Right lobe of liver (tissue), 4 donors: Measurements from ENCODE around the gene GLTP.

Experiments
- POLR2A ChIP-seq: fragments of 450-650 bp; IDR thresholded peaks from one replicate; pipeline ENCODE4 v1.6.1; 2017; ENCODE audit warnings: antibody characterized with exemption, mild to moderate bottlenecking
- TF ChIP-seq, protein P1 (sequence below), 4 donors: fragments of 200-600 bp in 3 of 4; fragments of 450-650 bp in 1 of 4; IDR thresholded peaks; one replicate each; pipeline versions ENCODE4 v1.5.1 to v1.8.0; 2016 to 2022; ENCODE audit warnings: antibody characterized with exemption in 4 of 4, mild to moderate bottlenecking in 2 of 4
- donor health status: DM: no; HTN: no; CAD: no.
- donor health status: DM: no; HTN: no; CAD: no.
- donor health status: DM: no; HTN: yes; CAD: no.

DNA sequence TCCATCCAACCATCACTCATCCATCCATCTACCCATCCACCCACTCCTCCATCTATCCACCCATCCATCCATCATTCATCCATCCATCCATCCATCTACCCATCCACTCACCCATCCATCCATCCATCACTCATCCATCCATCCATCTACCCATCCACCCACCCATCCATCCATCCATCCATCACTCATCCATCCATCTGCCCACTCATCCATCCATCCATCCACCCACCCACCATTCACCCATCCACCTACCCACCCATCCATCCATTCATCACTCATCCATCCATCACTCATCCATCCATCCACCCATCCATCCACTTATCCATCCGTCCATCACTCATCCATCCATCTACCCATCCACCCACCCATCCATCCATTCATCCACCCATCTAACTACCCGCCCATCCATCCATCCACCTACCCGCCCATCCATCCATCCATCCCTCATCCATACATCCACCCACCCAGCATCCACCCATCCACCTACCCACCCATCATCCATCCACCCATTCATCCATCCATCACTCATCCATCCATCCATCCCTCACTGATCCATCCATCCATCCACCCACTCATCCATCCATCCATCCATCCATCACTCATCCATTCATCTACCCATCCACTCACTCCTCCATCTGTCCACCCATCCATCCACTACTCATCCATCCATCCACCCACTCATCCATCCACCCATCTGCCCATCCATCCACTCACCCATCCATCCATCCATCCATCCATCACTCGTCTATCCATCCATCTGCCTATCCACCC, 71.3 kb downstream of the GLTP start:
- TF ChIP-seq, protein P1, sequence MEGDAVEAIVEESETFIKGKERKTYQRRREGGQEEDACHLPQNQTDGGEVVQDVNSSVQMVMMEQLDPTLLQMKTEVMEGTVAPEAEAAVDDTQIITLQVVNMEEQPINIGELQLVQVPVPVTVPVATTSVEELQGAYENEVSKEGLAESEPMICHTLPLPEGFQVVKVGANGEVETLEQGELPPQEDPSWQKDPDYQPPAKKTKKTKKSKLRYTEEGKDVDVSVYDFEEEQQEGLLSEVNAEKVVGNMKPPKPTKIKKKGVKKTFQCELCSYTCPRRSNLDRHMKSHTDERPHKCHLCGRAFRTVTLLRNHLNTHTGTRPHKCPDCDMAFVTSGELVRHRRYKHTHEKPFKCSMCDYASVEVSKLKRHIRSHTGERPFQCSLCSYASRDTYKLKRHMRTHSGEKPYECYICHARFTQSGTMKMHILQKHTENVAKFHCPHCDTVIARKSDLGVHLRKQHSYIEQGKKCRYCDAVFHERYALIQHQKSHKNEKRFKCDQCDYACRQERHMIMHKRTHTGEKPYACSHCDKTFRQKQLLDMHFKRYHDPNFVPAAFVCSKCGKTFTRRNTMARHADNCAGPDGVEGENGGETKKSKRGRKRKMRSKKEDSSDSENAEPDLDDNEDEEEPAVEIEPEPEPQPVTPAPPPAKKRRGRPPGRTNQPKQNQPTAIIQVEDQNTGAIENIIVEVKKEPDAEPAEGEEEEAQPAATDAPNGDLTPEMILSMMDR (IDR thresholded peaks at IDR 0.05), result no peak
- TF ChIP-seq POLR2A, result no peak
